NCI-H82 treated with DMSO at 0.1 percent for 48 hours (cell line): ENCODE data around the gene RARG.
"Not testable (repeated sequence)": the region's sequence is repeated elsewhere in the genome, so short reads cannot be mapped to it uniquely, and the experiment has no call there.

Experiments used
- DNase-seq: peaks from one replicate; lab custom pipeline; 2025; ENCODE audit not compliant: unreplicated experiment; lab: John Stamatoyannopoulos, UW

Gene RARG

DNA sequence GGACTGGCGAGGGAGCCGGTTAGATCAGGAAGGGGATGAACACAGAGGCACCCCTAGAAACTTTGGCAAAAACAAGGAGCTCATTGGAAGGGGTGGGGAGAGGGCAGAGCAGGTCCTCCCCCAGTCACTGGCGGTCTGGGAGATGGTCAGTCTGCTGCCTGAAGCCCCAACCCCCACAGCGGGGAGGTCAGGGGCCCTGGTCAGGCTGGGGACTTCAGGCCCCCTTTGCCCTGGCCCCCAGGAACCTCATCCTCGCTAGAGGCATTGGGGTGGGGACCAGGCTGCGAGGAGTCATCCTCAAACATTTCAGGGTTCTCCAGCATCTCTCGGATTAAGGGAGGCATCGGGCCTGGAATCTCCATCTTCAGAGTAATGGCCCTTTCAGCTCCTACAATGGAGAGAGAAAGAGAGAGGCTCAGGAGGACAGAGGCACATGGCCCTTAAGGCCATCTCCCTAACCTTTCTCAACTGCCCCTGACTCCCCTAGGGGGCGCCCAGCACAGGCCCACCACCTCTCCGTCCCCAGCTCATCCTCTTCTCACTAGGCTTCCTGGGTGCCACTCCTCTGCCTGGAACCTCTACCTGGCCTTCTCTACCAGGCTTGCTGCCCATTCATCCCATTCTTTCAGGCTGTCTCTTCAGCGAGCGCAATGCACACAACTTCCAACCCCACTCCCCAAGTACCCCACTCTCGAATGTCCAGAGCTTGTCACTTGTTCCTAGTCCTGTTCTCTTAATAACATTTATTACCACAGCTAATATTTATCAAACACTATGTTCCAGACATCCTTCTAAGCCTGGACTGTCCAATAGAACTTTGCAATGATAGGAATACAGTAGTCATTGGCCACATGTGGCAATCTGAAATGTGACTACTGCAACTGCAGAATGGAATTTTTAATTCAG lies 20.3 kb downstream of the RARG start:
- no peak for DNase-seq

- DNase-seq: no peak
These were observed 21.2 kb downstream of the RARG start for GRCh38 chr12:53210843-53211242.

DNA sequence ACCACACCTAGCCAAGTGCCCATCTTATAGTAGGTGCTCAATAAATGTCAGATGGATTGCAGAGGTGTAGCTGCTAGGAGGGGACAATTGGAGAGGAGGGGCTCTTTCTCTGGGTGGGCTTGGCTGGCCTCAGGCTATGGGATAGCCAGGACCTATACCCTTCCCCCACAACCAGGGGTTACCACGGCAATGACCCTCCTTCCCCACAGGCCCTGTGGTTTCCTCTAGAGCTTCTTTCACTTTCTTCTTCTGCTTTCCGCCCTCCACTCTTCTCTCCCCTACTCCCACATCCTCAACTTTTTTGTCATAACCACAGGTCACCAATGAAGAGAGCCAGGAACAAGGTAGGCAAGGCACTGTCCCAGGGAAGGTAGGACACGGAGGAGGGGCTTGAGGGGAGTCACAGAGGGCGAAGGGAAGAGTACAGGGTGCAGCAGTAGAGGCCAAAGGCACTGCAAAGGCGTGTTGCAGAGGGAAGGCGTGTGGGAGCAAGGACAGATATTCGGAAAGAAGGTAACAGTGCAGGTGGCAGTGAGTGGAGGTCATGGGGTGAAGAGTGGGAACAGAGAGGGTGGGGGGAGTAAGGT lies 23.0 kb downstream of the RARG start:
- no peak for DNase-seq

- peak; percentile 86 for DNase-seq
These were observed 23.6 kb downstream of the RARG start for GRCh38 chr12:53208435-53208834.

GRCh38 chr12:53207042-53207441 lies 25.0 kb downstream of the RARG start, which contains the start of gene ITGB7:
ITGB7 (minus strand) TSS chr12:53207251; CDS start chr12:53200443, 6,808 bp downstream.
- DNase-seq: no peak

GRCh38 chr12:53205747-53206419 lies 26.1 kb downstream of the RARG start:
- no peak for DNase-seq

- no peak for DNase-seq
These were observed 27.7 kb downstream of the RARG start for GRCh38 chr12:53204351-53204750.

GRCh38 chr12:53202316-53202715 lies 29.7 kb downstream of the RARG start:
- DNase-seq: not testable (repeated sequence)

DNA sequence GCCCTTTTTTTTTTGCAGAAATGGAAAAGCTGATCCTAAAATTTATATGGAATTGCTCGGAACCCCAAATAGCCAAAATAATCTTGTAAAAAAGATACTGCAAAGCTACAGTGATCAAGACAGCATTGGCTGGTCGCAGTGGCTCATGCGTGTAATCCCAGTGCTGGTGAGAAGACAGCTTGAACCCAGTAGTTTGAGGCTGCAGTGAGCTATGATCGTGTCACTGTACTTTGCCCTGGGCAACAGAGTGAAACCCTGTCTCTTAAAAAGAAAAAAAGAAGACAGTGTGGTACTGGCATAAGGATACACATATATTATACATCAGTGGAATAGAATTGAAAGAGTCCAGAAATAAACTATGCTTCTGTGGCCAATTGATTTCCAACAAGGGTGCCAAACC lies 30.4 kb downstream of the RARG start:
- DNase-seq: no peak

DNA sequence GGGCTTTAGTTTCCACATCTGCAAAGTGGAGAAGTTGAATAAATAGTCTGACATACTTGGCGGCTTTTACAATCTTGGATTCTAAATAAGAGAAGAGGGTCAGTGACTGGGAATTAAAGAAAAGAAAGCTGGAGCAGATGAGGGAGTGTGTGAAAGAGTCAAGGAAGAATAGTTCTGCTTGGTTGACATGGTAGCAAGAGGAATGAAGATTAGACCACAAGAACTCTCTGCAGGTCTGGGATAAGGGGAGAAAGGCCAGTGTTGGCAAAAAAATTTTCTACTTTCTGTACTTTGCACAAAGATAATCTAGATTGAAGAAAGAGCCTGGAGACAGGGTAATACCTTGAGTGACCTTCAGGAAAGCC lies 30.9 kb downstream of the RARG start:
- no peak for DNase-seq

- DNase-seq: no peak
These were observed 31.4 kb downstream of the RARG start for GRCh38 chr12:53200458-53201176.

- DNase-seq: no peak
These were observed 31.9 kb downstream of the RARG start for GRCh38 chr12:53200107-53200457.

DNA sequence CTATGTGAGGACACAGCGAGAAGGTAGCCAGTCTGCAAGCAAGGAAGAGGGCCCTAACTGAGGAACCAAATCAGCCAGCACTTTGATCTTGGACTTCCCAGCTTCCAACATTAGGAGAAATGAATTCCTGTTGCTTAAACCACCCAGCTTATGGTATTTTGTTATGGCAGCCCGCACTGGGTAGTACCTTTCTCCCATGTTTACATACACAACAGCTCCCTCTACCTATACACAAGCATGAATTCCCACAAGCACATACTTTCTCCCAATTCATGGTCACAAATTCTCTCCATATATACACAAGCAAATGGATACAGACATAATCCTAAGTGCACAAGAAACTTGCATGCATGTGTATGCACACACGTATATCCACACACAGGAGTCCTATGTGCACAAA lies 32.3 kb downstream of the RARG start:
- no peak for DNase-seq

DNA sequence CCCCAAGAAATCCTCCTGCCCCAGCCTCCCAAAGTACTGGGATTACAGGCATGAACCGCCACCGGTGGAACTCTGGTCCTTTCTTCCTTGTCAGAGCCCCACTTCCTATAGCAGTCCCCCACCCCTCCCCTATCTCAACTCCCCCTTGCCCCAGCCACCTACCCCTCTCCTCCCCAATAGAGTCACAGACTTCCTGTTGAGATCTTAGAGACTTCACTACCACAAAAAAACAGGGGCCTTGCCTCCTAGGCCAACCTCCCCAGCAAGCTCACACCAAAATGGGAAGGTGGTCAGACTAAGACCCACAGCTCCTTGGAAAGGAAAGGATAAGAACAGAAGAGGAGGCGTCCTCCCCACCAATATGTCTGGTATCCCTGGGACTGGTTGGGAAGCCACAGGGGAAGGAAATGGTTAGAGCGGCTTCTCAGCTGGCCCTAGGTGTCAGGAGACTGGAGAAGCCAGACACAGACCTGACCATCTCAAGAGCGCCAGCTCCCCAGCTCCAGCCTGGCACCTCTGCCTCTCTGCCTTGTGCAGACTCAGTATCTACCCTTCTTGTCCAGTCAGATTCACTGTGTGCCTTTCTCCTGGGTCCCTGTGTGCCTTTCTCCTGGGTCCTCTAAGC lies 33.4 kb downstream of the RARG start:
- no peak for DNase-seq

DNA sequence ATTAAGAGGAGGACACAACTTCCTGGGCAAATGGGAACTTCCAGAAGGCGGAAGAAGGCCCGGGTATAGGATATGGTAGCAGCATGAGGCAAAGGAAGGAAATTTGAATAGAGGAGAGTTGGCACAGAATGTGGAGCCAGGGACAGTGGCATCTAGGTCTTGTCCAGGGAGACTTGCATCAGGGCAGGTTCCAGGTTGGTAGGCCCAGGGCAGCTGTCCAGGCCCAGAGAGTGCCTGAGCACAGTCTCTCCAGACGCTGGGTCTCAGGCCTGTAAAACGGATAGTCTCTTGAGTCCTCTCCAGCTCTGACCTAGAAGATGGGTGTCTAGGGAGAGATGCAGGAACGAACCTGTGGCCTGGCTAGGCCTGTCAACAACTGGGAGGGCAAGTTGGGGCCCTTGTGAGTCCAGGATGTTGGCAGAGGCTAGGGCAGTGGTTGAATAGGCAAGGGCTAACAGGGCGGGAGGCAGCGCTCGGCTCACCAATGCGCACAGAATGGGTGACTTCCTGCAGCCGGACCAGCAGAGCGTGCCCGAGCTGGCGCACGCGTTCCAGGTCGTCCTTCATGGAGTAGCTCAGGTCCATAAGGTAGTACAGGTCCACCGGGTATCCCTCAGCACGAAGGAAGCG lies 34.9 kb downstream of the RARG start:
- no peak for DNase-seq

DNA sequence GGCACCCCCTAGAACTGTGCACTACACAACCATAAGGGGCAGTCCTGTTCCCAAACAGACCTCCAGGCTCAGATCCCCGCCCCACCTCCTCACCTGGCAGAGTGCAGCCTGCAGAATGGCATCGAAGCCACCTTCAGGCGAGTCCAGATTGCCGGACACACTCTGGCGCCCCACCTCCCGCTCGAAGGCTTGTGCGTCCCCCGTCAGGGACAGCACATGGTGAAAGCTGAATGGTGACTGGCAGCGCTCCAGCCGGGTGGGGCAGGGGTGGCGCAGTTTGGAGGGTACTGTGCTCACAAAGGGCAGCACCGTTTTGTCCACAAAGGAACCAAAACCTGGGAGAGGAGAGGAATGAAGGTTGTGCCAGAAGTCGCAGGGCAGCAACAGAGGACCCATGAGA lies 35.5 kb downstream of the RARG start:
- DNase-seq: no peak

DNA sequence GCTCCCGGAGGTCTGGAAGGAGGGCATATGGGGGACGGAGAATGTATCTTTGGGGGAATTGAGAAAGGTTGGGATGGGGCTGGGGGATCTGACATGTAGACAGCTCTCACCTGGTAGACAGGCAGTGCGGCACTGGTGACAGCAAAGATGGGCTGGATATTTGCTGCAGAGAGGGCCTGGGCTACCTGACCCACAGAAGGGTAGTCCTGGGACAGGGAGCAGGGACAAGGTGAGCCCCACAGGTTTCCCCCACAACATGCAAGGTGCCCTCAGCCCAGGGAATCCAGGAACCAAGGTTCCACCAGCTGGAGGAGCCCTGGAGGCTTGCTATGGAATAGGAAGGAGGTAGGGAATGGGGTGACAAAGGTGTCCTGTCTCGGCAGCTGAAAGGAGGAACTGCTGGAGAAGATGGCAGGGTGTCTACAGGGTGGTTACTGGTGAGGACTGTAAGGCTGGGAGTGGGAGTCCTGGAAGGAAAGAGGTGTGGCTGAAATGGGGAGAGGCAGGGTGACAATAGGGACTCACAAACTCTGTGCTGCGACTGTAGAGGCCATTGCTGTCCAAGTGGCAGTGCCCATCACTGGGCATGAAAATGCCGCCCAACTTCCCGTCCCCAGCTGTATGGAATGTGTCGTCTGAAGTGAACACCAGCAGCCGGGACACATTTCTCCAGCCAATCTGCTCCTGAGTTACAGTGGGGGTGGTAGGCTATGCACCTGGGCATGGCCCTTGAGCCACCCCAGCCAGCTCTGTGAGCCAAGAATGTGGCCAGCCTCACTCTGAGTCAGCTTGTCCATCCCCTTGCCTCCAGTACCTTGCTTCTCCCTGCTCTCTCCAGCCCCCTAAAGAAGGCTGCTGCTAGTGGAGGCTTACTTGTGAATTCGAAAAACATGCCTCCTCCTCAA lies 36.2 kb downstream of the RARG start:
- DNase-seq: no peak

- no peak for DNase-seq
These were observed 37.0 kb downstream of the RARG start for GRCh38 chr12:53194973-53195372.

- no peak for DNase-seq
These were observed 37.9 kb downstream of the RARG start for GRCh38 chr12:53193985-53194716.
